NB4 (cell line): Measurements from ENCODE around the gene RACGAP1.
A peak's percentile ranks its signal among the peaks of the same experiment; 100 is the strongest.

Experiments used
- CTCF ChIP-seq: IDR thresholded peaks from one replicate; pipeline ENCODE4 v1.5.1; 2012; ENCODE audit warnings: low read depth, low read length
- MYC ChIP-seq: IDR thresholded peaks from 2 replicates; pipeline ENCODE4 v1.6.1; 2011; ENCODE audit warnings: low read depth, low read length

- peak; percentile 97 for TF ChIP-seq CTCF
- 0 out of 2 replicates have a peak, but pooled peaks have one; percentile 28 for TF ChIP-seq MYC
Observed at GRCh38 chr12:50039151-50039835, 14.0 kb upstream of the RACGAP1 start.
